A673 (cell line): Measurements from ENCODE around the gene IGSF21.

Experiments
- CTCF ChIP-seq: fragments of 300-800, 200-600 bp; sonication (generic); conservative IDR thresholded peaks from 2 replicates; pipeline ENCODE4 v1.5.1; 2017; ENCODE audit warnings: low read depth, mild to moderate bottlenecking, antibody characterized with exemption, low read length, moderate library complexity, mixed read lengths
- EZH2 ChIP-seq: fragments of 200-600 bp; sonication (generic); IDR thresholded peaks from 2 replicates; pipeline ENCODE4 v1.6.1; 2017; ENCODE audit warnings: borderline replicate concordance, low read depth, mild to moderate bottlenecking, mixed read lengths, antibody characterized with exemption, low read length; ENCODE audit not compliant: poor library complexity, severe bottlenecking

- no peak for TF ChIP-seq CTCF
- no peak for TF ChIP-seq EZH2
Measured at GRCh38 chr1:18363436-18363835, 255.8 kb downstream of the IGSF21 start.
